SU-DHL-6 (cell line): Measurements from ENCODE around the gene CACNA1G.

ENCODE experiments used
- CTCF ChIP-seq: fragments of 200-600 bp; sonication (generic); IDR thresholded peaks from one replicate; pipeline ENCODE4 v1.5.1; 2017; ENCODE audit warnings: antibody characterized with exemption, mild to moderate bottlenecking, low read length, moderate library complexity; ENCODE audit not compliant: insufficient read depth, poor library complexity, severe bottlenecking
- EZH2phosphoT487 ChIP-seq: fragments of 200-600 bp; sonication (generic), shearing (Covaris generic); conservative IDR thresholded peaks from 2 replicates; pipeline ENCODE4 v1.6.1; 2018; ENCODE audit warnings: mild to moderate bottlenecking, antibody characterized with exemption, low read length, moderate library complexity, mixed read lengths

GRCh38 chr17:50599606-50600005, 39.1 kb downstream of the CACNA1G start:
- TF ChIP-seq CTCF (no peak), EZH2phosphoT487 (no peak)
